Left ventricle myocardium inferior (tissue), 1 donor: ENCODE measurements around the gene FRAS1. TPM values are rescaled to one million over a fixed set of nuclear protein-coding genes. Genes with fewer than 3 reads are reported as not detected.

ENCODE experiments used
- DNase-seq: peaks from one replicate; pipeline ENCODE4 v3.0.0-alpha.2; 2020
- H3K27ac ChIP-seq: fragments of 200-600 bp; replicated peaks from 2 replicates; pipeline ENCODE4 v1.8.0; 2021
- H3K27me3 ChIP-seq: fragments of 200-600 bp; 2 replicates; pipeline ENCODE4 v1.8.0; 2021; ENCODE audit warnings: low read depth
- H3K36me3 ChIP-seq: fragments of 200-600 bp; 2 replicates; pipeline ENCODE4 v1.8.0; 2021
- H3K4me1 ChIP-seq: fragments of 200-600 bp; 2 replicates; pipeline ENCODE4 v1.8.0; 2021
- H3K4me3 ChIP-seq: fragments of 200-600 bp; 2 replicates; pipeline ENCODE4 v1.8.0; 2021; ENCODE audit warnings: mild to moderate bottlenecking, moderate library complexity
- H3K9me3 ChIP-seq: fragments of 200-600 bp; replicated peaks from 2 replicates; pipeline ENCODE4 v1.8.0; 2021
- intact Hi-C: fragments of 100-400 bp; cut with micrococcal nuclease; formaldehyde crosslinking; loops from one replicate; pipeline ENCODE4 v1.11.0; 2022
- total RNA-seq: library from RNA; stranded (reverse); fragmentation: NEBNext Ultra II Directional; extraction: Animal tissue kit (Norgen Biotek cat#: 25700); gene quantifications from one replicate; pipeline ENCODE4 v1.2.1, GENCODE V29; 2021
- TF ChIP-seq, protein P1 (sequence below): fragments of 200-600 bp; IDR thresholded peaks from 2 replicates; pipeline ENCODE4 v1.8.0; 2021; ENCODE audit warnings: antibody characterized with exemption, mild to moderate bottlenecking, borderline replicate concordance
- donor health status: DM: no; HTN: yes; CAD: no; lungs with severe emphysema.

FRAS1 gene
- total RNA-seq, 1 donor from 2014 or later: 1.4 TPM

DNA sequence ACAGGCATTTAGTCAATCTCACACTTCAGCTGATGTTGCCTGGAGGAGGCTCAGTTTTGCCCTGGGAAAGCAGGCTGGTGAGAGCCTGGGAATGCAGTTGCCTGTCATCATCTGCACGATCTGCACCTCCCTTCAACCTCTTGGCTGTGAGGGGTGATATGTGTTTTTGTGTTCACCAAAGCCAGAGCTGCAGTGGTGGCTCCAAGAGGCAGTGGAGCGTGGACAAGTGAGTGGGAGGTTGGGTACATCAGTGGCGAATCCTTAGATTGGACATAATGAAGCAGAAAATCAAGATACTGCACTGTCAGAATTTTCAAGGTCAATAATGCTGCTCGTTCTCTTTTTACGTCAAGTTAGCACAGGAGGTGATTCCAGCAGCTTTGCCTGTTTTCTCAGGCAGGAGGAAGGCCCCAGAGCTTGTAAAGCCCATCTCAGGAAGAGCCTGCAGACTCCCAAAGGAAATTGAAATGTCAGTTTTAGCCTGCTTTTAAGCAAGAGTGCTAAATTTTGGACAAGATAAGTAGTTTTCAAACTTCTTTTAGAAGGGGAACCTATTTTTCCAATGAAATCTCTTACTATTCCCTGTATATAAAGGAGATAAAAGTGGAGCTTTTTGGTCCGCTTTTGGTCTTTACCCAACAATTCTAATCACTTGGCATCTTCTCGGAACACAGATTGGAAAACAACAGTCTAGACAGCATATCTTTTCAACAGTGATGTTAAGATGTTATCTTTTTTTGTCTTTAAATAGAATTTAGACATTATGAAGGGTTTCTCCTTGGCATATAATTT is 92.8 kb downstream of the FRAS1 start:
- Histone ChIP-seq H3K27me3 (no peaks in the 10 kb centered on the region), H3K9me3 (no peaks in the 10 kb centered on the region), H3K36me3 (no peaks in the 10 kb centered on the region), H3K4me1 (peaks cover 4% of the 10 kb centered on the region), H3K4me3 (no peak overlapping the region), H3K27ac (no peak overlapping the region)
- TF ChIP-seq, protein P1, sequence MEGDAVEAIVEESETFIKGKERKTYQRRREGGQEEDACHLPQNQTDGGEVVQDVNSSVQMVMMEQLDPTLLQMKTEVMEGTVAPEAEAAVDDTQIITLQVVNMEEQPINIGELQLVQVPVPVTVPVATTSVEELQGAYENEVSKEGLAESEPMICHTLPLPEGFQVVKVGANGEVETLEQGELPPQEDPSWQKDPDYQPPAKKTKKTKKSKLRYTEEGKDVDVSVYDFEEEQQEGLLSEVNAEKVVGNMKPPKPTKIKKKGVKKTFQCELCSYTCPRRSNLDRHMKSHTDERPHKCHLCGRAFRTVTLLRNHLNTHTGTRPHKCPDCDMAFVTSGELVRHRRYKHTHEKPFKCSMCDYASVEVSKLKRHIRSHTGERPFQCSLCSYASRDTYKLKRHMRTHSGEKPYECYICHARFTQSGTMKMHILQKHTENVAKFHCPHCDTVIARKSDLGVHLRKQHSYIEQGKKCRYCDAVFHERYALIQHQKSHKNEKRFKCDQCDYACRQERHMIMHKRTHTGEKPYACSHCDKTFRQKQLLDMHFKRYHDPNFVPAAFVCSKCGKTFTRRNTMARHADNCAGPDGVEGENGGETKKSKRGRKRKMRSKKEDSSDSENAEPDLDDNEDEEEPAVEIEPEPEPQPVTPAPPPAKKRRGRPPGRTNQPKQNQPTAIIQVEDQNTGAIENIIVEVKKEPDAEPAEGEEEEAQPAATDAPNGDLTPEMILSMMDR: no peak
- DNase-seq: no peak
- intact Hi-C loops: no loop called here

DNA sequence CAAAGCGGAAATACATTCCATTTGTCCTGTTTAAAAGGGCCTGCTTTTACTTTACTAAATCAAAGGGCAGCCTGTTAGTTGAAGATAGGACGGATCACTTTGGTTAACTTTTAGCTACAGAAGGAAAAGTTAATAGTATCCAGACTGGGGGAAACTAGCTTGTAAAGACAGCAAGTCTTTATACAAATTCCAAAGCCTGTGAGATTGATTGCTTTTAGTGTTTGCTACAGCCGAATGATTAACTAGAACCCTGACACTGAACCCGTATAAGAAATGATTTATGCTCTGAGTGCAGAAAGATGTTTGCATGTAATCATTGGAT is 93.4 kb downstream of the FRAS1 start:
- TF ChIP-seq, protein P1: no peak
- intact Hi-C loops: no loop called here
- Histone ChIP-seq H3K27me3 (no peaks in the 10 kb centered on the region), H3K27ac (no peak overlapping the region), H3K4me1 (peaks cover 4% of the 10 kb centered on the region), H3K36me3 (no peaks in the 10 kb centered on the region), H3K9me3 (no peaks in the 10 kb centered on the region), H3K4me3 (no peak overlapping the region)
- no peak for DNase-seq

DNA sequence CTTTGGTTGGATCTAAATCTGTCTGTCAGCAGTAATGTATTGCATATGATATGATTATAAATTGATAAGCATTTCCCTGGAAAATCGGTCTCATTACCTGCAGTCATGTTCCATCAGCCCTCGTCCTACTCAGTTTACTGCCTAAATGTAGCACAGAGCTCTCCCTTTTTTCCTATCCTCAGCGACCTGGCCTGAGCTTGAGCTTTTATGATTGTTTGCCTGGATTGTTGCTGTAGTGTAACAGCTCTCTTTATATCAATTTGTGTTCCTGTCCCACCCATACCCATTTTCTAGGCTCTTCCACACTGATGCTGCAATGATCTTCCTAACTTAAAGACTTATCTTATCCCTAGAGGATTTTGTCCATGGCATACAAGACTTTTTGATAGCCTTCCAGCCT is 95.7 kb downstream of the FRAS1 start:
- Histone ChIP-seq H3K27ac (no peak overlapping the region), H3K4me3 (no peak overlapping the region), H3K9me3 (no peaks in the 10 kb centered on the region), H3K4me1 (peaks cover 4% of the 10 kb centered on the region), H3K27me3 (no peaks in the 10 kb centered on the region), H3K36me3 (no peaks in the 10 kb centered on the region)
- TF ChIP-seq, protein P1: no peak
- intact Hi-C loops: no loop called here
- DNase-seq: no peak

DNA sequence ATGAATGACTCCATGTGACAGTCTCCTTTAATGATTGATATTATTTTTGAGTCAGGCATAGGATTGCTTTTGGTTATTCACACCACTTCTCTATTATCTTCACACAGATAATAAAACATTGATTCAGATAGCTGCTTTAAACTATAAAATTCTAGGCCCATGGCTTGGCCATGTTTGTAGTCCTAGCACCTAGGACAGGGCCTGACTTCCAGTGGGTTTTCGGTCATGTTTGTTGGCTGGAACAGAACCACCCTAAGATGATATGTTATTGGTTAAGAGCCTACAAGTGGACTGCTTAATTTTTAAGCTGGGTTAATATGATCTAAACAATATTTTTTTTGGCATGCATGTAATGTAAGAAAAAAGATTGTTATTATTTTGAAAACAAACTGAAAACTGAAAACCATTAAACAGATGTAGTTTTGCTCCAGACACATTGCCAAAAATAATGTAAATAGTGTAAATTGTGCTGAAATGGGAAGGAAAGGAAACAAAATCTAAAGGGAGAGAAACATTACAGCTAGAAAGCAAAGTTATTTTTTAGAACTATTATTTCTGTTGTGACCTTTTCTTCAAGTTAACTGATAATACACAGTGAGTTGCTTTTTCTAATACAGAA is 98.0 kb downstream of the FRAS1 start:
- Histone ChIP-seq H3K27me3 (no peaks in the 10 kb centered on the region), H3K4me3 (no peak overlapping the region), H3K9me3 (no peaks in the 10 kb centered on the region), H3K4me1 (peaks cover 4% of the 10 kb centered on the region), H3K36me3 (no peaks in the 10 kb centered on the region), H3K27ac (no peak overlapping the region)
- intact Hi-C loops: no loop called here
- TF ChIP-seq, protein P1: no peak
- no peak for DNase-seq

DNA sequence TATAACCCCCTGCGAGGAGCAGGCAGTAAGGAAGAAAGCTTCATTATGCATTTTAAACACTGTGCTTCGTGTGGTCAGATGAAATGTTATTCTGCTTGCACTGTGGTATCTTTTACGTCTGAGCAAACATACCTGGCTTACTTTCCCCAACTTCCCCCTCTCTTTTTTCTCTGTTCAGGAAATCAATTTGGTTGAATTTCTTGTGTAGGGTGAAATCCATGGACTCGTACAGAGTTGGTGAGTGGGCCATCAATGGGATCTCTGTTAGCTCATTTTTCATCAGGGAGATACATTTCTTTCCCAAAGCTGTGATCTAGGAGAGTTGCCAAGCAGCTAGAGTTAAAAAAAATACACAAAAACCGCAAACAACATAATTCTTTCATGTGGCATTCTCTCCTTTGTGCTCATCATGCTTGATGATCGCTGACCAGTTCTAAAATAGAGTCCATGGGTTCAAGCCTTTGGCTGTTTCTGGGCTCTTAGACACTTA is 98.5 kb downstream of the FRAS1 start:
- intact Hi-C loops: no loop called here
- H3K27me3 ChIP-seq: no peaks in the 10 kb centered on the region
- no peaks in the 10 kb centered on the region for H3K9me3 ChIP-seq
- no peaks in the 10 kb centered on the region for H3K36me3 ChIP-seq
- no peak overlapping the region for H3K27ac ChIP-seq
- no peak overlapping the region for H3K4me3 ChIP-seq
- TF ChIP-seq, protein P1: no peak
- H3K4me1 ChIP-seq: peaks cover 4% of the 10 kb centered on the region
- DNase-seq: no peak
